Measurements from ENCODE around the gene VOPP1. TPM values are rescaled to one million over a fixed set of nuclear protein-coding genes. Genes with fewer than 3 reads are reported as not detected.

VOPP1 gene
- total and polyA plus RNA-seq, 9 donors, result 28.0 to 52.1 (median 48.6) TPM

DNA sequence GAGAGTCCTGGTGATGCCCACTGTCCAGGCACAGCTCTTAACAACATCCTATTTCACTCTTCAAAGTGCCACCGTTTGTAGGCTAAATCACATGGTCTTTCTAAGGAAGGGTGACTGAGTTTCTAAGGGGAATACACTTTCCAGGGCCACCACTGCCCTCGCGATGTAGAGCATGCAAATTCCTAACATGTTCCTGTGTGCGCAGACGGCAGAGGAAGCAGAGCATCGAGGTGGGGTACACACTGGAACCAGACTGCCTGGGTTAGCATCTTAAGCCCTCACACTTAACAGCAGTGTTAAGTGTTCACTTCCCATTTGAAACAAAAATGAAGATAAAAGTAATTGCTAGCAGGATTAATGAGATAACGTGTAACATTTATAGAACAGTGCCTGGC is 3.0 kb downstream of the VOPP1 start:
- intact Hi-C loops (cut with DNase I), result no loop called here
- no peaks in the 10 kb centered on the region for H3K9me3 ChIP-seq
- TF ChIP-seq EP300 (IDR thresholded peaks at IDR 0.05) (no peak), CTCF (IDR thresholded peaks at IDR 0.05) (no peak), POLR2A (IDR thresholded peaks at IDR 0.05) (no peak)
- H3K27me3 ChIP-seq, result no peaks in the 10 kb centered on the region
- H3K4me1 ChIP-seq (ENCODE audit: insufficient read depth), result peaks cover 2% of the 10 kb centered on the region
- no peak for DNase-seq
- no peak overlapping the region for H3K27ac ChIP-seq
- H3K36me3 ChIP-seq, result no peaks in the 10 kb centered on the region
- 59 to 74% (median 60%) methylated on average over 7 of the region's 7 CpGs for WGBS, 3 donors
- H3K4me3 ChIP-seq, result no peak overlapping the region

GRCh38 chr7:55568613-55569268 is 3.6 kb downstream of the VOPP1 start:
- Histone ChIP-seq H3K36me3 (no peaks in the 10 kb centered on the region), H3K9me3 (no peaks in the 10 kb centered on the region), H3K27me3 (no peaks in the 10 kb centered on the region), H3K4me3 (no peak overlapping the region), H3K4me1 (ENCODE audit: insufficient read depth) (peaks cover 2% of the 10 kb centered on the region), H3K27ac (no peak overlapping the region)
- DNase-seq, result no peak
- intact Hi-C loops (cut with DNase I), result no loop called here
- TF ChIP-seq CTCF (IDR thresholded peaks at IDR 0.05) (no peak), EP300 (IDR thresholded peaks at IDR 0.05) (no peak), POLR2A (IDR thresholded peaks at IDR 0.05) (no peak)
- 50 to 52% (median 51%) methylated on average over 4 of the region's 4 CpGs for WGBS, 3 donors

- Histone ChIP-seq H3K4me1 (ENCODE audit: insufficient read depth) (no peaks in the 10 kb centered on the region), H3K36me3 (no peaks in the 10 kb centered on the region), H3K27ac (no peak overlapping the region), H3K4me3 (no peak overlapping the region), H3K9me3 (no peaks in the 10 kb centered on the region), H3K27me3 (no peaks in the 10 kb centered on the region)
- 68 to 74% (median 68%) methylated on average over 3 of the region's 3 CpGs for WGBS, 3 donors
- no peak for DNase-seq
- no peak for TF ChIP-seq EP300 (IDR thresholded peaks at IDR 0.05)
- TF ChIP-seq CTCF (IDR thresholded peaks at IDR 0.05), result no peak
- no peak for TF ChIP-seq POLR2A (IDR thresholded peaks at IDR 0.05)
- intact Hi-C loops (cut with DNase I), result no loop called here
Measured at GRCh38 chr7:55567571-55567970, 4.7 kb downstream of the VOPP1 start.

- DNase-seq, result no peak
- no peaks in the 10 kb centered on the region for H3K9me3 ChIP-seq
- TF ChIP-seq EP300 (IDR thresholded peaks at IDR 0.05) (no peak), POLR2A (IDR thresholded peaks at IDR 0.05) (no peak), CTCF (IDR thresholded peaks at IDR 0.05) (no peak)
- intact Hi-C loops (cut with DNase I), result no loop called here
- no peak overlapping the region for H3K4me3 ChIP-seq
- H3K27ac ChIP-seq, result no peak overlapping the region
- no peaks in the 10 kb centered on the region for H3K36me3 ChIP-seq
- 89 to 94% (median 92%) methylated on average over 3 of the region's 3 CpGs for WGBS, 3 donors
- H3K4me1 ChIP-seq (ENCODE audit: insufficient read depth), result no peaks in the 10 kb centered on the region
- H3K27me3 ChIP-seq, result no peaks in the 10 kb centered on the region
Measured at GRCh38 chr7:55565681-55566080, 6.6 kb downstream of the VOPP1 start.

All from ovary (tissue), 9 donors.